ENCODE results near the gene GP1BB. TPM values are rescaled to one million over a fixed set of nuclear protein-coding genes. Genes with fewer than 3 reads are reported as not detected.

Gene GP1BB
- polyA plus RNA-seq, 3 donors, result 0.63 to 3.6 (median 1.7) TPM

GRCh38 chr22:19733755-19734154 lies 10.4 kb downstream of the GP1BB start:
- WGBS, 3 donors, result 78 to 88% (median 81%) methylated on average over 5 of the region's 5 CpGs

GRCh38 chr22:19734163-19734562 lies 10.8 kb downstream of the GP1BB start:
- WGBS, 3 donors, result 91 to 98% (median 94%) methylated on average over 7 of the region's 7 CpGs
- no peak overlapping the region for H3K27ac ChIP-seq (ENCODE audit: low read depth, low read length)

More at GRCh38 chr22:19733755-19734154, 10.4 kb downstream of the GP1BB start:
- no peak overlapping the region for H3K27ac ChIP-seq (ENCODE audit: low read depth, low read length)

DNA sequence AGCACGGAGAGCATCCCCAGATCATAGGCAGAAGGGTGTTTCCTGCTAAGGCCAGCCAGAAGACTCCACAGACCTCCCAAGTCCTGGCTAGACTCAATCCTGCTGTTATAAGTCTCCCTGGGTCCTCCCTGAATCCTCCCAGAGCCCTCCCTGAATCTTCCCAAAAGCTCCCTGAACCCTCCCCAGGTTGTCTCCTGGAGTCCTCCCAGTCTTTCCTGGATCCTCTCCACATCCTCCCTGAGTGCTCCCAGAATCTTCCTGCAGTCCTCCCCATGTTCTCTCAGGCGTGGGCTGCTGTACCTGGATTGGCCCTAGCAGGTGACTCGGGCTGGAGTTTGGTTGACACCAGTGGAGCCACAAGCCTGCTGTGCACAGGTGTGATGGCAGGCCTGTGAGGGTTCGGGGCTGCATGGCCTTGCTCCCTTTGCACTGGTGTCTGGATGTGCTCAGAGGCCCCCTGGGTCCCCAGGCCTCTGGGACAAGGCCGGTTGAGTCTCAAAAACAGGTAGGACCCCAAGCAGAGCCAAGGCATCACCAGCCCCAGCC lies 11.6 kb downstream of the GP1BB start:
- WGBS, 3 donors, result 80 to 90% (median 88%) methylated on average over 5 of the region's 5 CpGs
- H3K27ac ChIP-seq (ENCODE audit: low read depth, low read length), result no peak overlapping the region

DNA sequence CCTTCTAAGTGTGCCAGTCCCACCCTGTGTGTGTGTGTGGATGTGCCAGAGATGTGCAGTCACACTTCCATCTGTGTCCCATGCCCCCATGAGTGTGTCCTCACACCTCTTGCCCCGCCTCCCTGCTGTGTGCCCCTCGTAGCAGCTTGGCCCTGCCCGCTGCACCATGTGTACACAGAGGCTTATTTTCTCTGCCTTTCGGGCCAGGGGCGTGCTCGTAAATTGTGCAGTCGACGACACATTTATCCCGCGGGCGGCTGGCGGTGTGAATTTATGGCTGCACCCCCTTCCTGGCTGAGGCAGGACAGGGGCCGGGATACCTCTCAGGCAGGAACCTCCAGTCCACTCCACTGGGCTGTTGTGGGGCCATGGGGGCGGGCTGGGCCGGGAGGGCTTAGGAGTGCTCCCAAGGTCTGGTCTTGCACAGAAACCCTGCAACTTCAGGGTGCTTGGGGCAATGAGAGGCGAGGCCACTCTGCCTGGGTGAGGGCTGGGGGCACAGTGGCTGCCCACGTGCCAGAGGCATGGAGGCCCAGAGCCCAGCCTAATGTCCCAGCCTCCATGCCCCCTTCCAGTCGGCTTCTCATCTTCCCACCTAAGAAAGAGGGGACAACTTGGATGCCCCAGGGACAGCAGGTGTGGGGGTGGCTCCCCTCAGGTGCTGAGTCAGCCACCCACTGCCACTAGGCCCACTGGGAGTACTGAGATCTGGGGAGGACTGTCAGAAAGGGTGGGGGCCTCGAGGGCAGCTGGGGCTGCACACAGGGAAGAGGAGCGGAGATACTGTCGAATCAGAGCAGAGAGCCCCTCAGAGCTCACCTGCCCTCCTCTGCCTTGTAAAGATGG lies 12.5 kb downstream of the GP1BB start:
- WGBS, 3 donors, result 77 to 85% (median 82%) methylated on average over 21 of the region's 21 CpGs
- H3K27ac ChIP-seq (ENCODE audit: low read depth, low read length), result no peak overlapping the region

DNA sequence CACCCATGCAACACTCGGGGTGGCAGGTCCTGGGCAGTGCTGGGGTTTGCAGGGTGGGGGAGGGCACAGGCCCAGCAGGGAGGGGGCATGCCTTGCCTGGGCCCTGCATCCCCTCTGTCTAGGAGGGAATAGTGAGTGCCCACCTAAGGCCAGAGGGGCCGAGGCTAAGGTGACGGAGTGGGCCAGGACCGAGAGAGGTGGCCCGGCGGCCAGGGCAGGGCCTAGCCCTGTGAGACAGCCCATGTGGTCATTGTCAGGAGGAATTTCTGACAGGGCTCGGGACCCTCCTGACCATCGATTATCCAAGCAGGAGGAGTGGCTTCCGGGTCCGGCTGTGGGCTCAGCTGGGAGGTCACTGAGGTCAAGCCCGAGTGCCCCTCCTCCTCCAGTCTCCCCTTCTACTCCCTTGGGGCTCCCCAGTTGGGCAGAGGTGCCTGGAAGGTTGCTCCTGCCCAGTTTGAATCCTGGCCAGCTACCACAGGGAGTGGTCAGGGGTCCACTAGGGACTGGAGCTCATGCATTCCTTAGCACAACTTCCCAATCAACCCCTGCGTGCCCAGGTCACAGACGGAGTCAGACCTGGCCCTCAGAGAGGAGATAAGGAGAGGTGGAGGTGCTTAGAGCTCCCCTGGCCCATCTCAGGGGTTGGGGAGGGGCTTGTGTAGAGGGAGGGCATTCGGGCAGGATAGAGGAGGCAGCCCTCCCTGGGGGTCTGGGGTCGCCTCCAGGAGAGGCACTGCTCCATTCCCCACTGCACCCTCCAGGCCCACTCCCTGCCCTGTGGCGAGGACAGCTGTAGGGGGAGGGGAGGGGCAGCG lies 14.7 kb downstream of the GP1BB start:
- WGBS, 3 donors, result 72 to 80% (median 79%) methylated on average over 17 of the region's 17 CpGs
- H3K27ac ChIP-seq (ENCODE audit: low read depth, low read length), result no peak overlapping the region

- WGBS, 3 donors, result 58 to 68% (median 63%) methylated on average over 31 of the region's 31 CpGs
- no peak overlapping the region for H3K27ac ChIP-seq (ENCODE audit: low read depth, low read length)
Observed at GRCh38 chr22:19738664-19739447, 15.5 kb downstream of the GP1BB start.

- 41 to 60% (median 56%) methylated on average over 14 to 16 of the region's 16 CpGs for WGBS, 3 donors
- no peak overlapping the region for H3K27ac ChIP-seq (ENCODE audit: low read depth, low read length)
Observed at GRCh38 chr22:19739448-19739895, 16.1 kb downstream of the GP1BB start.

- WGBS, 3 donors, result 91 to 94% (median 92%) methylated on average over 7 of the region's 7 CpGs
- H3K27ac ChIP-seq (ENCODE audit: low read depth, low read length), result no peak overlapping the region
Observed at GRCh38 chr22:19739911-19740449, 16.6 kb downstream of the GP1BB start.

- 78 to 88% (median 87%) methylated on average over 15 of the region's 15 CpGs for WGBS, 3 donors
- no peak overlapping the region for H3K27ac ChIP-seq (ENCODE audit: low read depth, low read length)
Observed at GRCh38 chr22:19740586-19740985, 17.2 kb downstream of the GP1BB start.

DNA sequence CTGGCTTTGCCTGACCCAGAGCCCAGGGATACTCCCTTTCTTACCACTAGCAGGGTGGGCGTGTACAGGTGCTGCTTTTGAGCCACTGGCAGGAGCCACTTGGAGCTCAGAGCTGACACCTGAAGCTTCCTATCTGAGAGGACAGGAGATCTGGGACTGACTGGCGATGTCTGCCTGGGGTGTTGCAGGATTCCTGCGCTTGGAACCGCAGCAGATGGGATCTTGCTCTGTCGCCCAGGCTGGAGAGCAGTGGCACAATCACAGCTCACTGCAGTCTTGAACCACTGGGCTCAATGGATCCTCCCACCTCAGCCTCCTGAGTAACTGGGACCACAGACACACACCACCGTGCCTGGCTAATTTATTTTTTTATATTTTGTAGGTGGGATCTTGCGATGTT lies 17.7 kb downstream of the GP1BB start:
- 89 to 95% (median 94%) methylated on average over 7 of the region's 7 CpGs for WGBS, 3 donors

GRCh38 chr22:19742160-19743066 lies 19.1 kb downstream of the GP1BB start:
- H3K27ac ChIP-seq (ENCODE audit: low read depth, low read length), result no peak overlapping the region
- 86 to 91% (median 89%) methylated on average over 20 to 21 of the region's 21 CpGs for WGBS, 3 donors

More for the DNA sequence above, 17.7 kb downstream of the GP1BB start:
- H3K27ac ChIP-seq (ENCODE audit: low read depth, low read length), result no peak overlapping the region

DNA sequence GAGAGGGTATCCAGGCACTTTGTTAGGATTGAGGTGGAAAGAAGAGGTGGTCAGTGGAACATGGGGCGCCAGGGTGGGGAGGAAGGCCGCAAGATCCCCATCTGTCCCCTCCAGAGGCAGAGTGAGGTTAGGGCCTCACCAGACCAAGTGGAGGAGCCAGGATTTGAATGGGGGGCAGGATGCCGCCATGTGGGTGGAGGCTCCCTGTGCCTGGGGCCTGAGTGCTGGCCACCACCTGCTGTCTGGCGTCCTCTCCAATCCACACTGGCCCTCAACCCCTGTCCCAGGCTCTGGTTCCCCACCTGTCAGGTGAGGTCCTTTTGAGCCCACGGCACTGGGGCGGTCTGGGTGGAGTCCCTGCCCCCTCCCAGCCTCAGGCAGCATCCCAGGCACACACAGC lies 19.7 kb downstream of the GP1BB start:
- no peak overlapping the region for H3K27ac ChIP-seq (ENCODE audit: low read depth, low read length)
- 85 to 95% (median 94%) methylated on average over 6 of the region's 6 CpGs for WGBS, 3 donors

DNA sequence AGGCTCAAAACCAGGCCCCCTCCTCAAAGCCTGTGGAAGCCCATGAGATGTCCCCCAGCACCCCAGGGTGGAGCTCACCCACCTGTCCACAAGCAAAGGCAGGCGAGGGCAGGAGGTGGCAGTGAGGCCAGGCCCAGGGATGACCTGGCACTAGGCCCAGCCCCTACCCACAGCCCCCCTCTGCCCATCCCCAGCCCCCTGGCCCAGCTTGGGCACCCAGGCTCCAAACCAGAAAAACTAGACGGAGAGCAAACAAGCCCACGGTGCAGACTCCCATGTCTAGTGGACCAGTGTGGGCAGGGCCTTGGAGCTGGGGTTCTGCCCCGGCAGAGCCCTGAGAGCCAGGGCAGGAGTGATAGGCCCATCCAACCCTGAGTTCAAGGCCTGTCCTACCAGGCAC lies 20.3 kb downstream of the GP1BB start:
- no peak overlapping the region for H3K27ac ChIP-seq (ENCODE audit: low read depth, low read length)
- WGBS, 3 donors, result 69 to 93% (median 88%) methylated on average over 4 of the region's 4 CpGs

DNA sequence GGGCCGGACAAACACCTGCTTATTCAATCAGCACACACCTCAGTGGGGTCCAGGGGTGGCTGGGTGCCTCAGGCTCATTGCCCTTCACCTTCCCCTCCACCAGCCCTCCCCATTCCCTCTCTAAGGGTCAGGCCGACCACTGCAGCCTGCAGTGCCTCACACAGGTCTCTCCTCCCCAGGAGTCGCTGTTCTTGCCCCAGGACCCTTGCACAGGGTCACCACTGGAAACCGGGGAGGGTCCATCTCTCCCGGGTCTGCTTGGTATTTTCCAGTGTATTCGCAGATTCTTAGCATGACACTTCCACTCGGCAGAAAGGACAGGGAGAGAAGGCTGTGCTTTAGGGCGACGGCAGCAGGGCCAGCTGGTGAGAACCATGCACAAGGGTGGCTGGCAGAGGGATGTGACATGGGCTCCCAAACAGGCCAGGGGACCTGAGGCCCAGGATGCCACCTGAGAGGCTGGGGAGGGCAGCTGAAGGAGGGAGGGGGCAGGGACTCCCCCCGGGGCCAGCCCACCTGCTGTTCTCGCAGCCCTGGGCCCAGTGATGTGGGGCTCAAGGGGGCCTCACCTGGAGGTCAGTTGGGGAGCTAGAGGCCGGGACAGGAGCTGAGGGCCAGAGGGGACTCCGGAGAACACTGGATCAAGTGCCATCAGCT lies 21.1 kb downstream of the GP1BB start:
- 83 to 90% (median 88%) methylated on average over 13 of the region's 13 CpGs for WGBS, 3 donors
- no peak overlapping the region for H3K27ac ChIP-seq (ENCODE audit: low read depth, low read length)

GRCh38 chr22:19745155-19746101 lies 22.1 kb downstream of the GP1BB start:
- H3K27ac ChIP-seq (ENCODE audit: low read depth, low read length), result no peak overlapping the region
- 69 to 71% (median 71%) methylated on average over 22 to 24 of the region's 24 CpGs for WGBS, 3 donors

GRCh38 chr22:19746726-19747125 lies 23.4 kb downstream of the GP1BB start:
- WGBS, 3 donors, result 87 to 93% (median 92%) methylated on average over 10 to 13 of the region's 13 CpGs
- H3K27ac ChIP-seq (ENCODE audit: low read depth, low read length), result no peak overlapping the region

Measured in adipose tissue (tissue), 3 donors.